H1 (cell line): ENCODE measurements around the gene PARD6B. TPM values are rescaled to one million over a fixed set of nuclear protein-coding genes. Genes with fewer than 3 reads are reported as not detected.

Experiments
- CTCF ChIA-PET: fragments of 300-600 bp; sonication (Branson Sonifier 250); formaldehyde crosslinking; loops from one replicate; lab custom pipeline; 2021; ENCODE audit not compliant: partially characterized antibody; lab: Charles Lee
- POLR2A ChIA-PET: fragments of 300-600 bp; sonication (Branson Sonifier 250); formaldehyde crosslinking; loops from one replicate; lab custom pipeline; 2021; ENCODE audit warnings: inconsistent platforms; ENCODE audit not compliant: partially characterized antibody; lab: Charles Lee
- DNase-seq, 2 experiments: peaks; one replicate each; pipeline versions ENCODE4 v3.0.0 to v3.0.0-alpha.2; 2010 to 2022; ENCODE audit warnings: low spot score in 2 of 2, low read depth in 1 of 2, mixed read lengths in 1 of 2
- FAIRE-seq: peaks from 2 replicates; lab custom pipeline; 2011; peaks lifted over from hg19 to GRCh38; lab: Jason Lieb, UNC
- H2AFZ ChIP-seq: 2 replicates; pipeline ENCODE4 v1.8.1; 2012; ENCODE audit warnings: low read length, inconsistent platforms
- H2AK5ac ChIP-seq: 2 replicates; pipeline ENCODE4 v1.6.1; 2013; ENCODE audit warnings: low read depth, low read length
- H2BK120ac ChIP-seq: replicated peaks from 2 replicates; pipeline ENCODE3; 2013; ENCODE audit warnings: low read depth, low read length, inconsistent platforms
- H2BK12ac ChIP-seq: 2 replicates; pipeline ENCODE4 v1.6.1; 2013; ENCODE audit warnings: low read depth, low read length
- H2BK15ac ChIP-seq: 2 replicates; pipeline ENCODE4 v1.6.1; 2013; ENCODE audit warnings: low read length
- H2BK20ac ChIP-seq: 2 replicates; pipeline ENCODE4 v1.6.1; 2013; ENCODE audit warnings: low read length
- H2BK5ac ChIP-seq: 2 replicates; pipeline ENCODE4 v1.6.1; 2013; ENCODE audit warnings: low read depth, low read length
- H3K14ac ChIP-seq: 2 replicates; pipeline ENCODE4 v1.6.1; 2013; ENCODE audit warnings: inconsistent platforms; ENCODE audit not compliant: insufficient read length
- H3K18ac ChIP-seq: 2 replicates; pipeline ENCODE4 v1.6.1; 2013; ENCODE audit warnings: low read length; ENCODE audit errors: extremely low read depth
- H3K23ac ChIP-seq: 2 replicates; pipeline ENCODE4 v1.6.1; 2013; ENCODE audit warnings: inconsistent platforms; ENCODE audit not compliant: insufficient read length
- H3K23me2 ChIP-seq: 2 replicates; pipeline ENCODE4 v1.6.1; 2013; ENCODE audit warnings: low read depth, low read length
- H3K27ac ChIP-seq: 2 replicates; pipeline ENCODE4 v1.6.1; 2011; ENCODE audit warnings: low read depth, low read length, inconsistent platforms
- H3K27me3 ChIP-seq, 4 experiments: replicated peaks in 1 of 4; 1 replicate in 1 of 4; 2 replicates in 3 of 4; pipeline versions ENCODE4 v1.6.1 to v1.8.1; 2011 to 2013; ENCODE audit warnings: low read length in 3 of 4, mild to moderate bottlenecking in 3 of 4, inconsistent platforms in 2 of 4, mixed read lengths in 2 of 4, moderate library complexity in 1 of 4; ENCODE audit not compliant: control insufficient read depth in 3 of 4, insufficient read depth in 3 of 4; ENCODE audit errors: extremely low read depth in 1 of 4
- H3K36me3 ChIP-seq, 4 experiments: 2 replicates each; pipeline versions ENCODE4 v1.6.1 to v1.8.1; 2011 to 2013; ENCODE audit warnings: mild to moderate bottlenecking in 4 of 4, low read length in 3 of 4, moderate library complexity in 2 of 4, control low read depth in 1 of 4, inconsistent platforms in 1 of 4; ENCODE audit not compliant: insufficient read depth in 4 of 4, control insufficient read depth in 2 of 4
- H3K4ac ChIP-seq: replicated peaks from 2 replicates; pipeline ENCODE3; 2013; ENCODE audit warnings: low read length, low read depth, mixed read lengths, inconsistent platforms; ENCODE audit not compliant: insufficient read length
- H3K4me1 ChIP-seq, 4 experiments: replicated peaks in 1 of 4; 1 replicate in 1 of 4; 2 replicates in 3 of 4; pipeline versions ENCODE4 v1.6.1 to v1.8.1; 2011 to 2013; ENCODE audit warnings: low read length in 3 of 4, inconsistent platforms in 2 of 4, mixed read lengths in 1 of 4; ENCODE audit not compliant: insufficient read depth in 4 of 4, control insufficient read depth in 3 of 4
- H3K4me2 ChIP-seq, 2 experiments: 2 replicates each; pipeline versions ENCODE4 v1.6.1 to v1.8.1; 2011 to 2013; ENCODE audit warnings: low read depth in 2 of 2, low read length in 2 of 2, control low read depth in 1 of 2, inconsistent platforms in 1 of 2, mild to moderate bottlenecking in 1 of 2; ENCODE audit not compliant: insufficient read depth in 1 of 2
- H3K4me3 ChIP-seq, 4 experiments: fragments of 200-600, 300-600 bp in 1 of 4; sonication (generic), shearing (Covaris generic), sonication (Bioruptor Twin) in 1 of 4; 2 replicates each; pipeline versions ENCODE4 v1.5.1 to v1.8.1; 2011 to 2016; ENCODE audit warnings: low read length in 4 of 4, low read depth in 3 of 4, control low read depth in 2 of 4, inconsistent platforms in 2 of 4, mild to moderate bottlenecking in 2 of 4, mixed read lengths in 1 of 4, moderate library complexity in 1 of 4; ENCODE audit not compliant: insufficient read depth in 2 of 4; ENCODE audit errors: extremely low read depth in 1 of 4
- H3K56ac ChIP-seq: replicated peaks from 2 replicates; pipeline ENCODE3; 2013; ENCODE audit warnings: low read depth, mild to moderate bottlenecking, mixed read lengths, low read length, inconsistent platforms; ENCODE audit not compliant: insufficient read length
- H3K79me1 ChIP-seq: 2 replicates; pipeline ENCODE4 v1.6.1; 2013; ENCODE audit warnings: low read depth, low read length, control low read depth
- H3K79me2 ChIP-seq, 2 experiments: 2 replicates each; pipeline versions ENCODE4 v1.6.1 to v1.8.1; 2012 to 2013; ENCODE audit warnings: low read length in 2 of 2, mild to moderate bottlenecking in 2 of 2, inconsistent platforms in 1 of 2; ENCODE audit not compliant: insufficient read depth in 2 of 2, control insufficient read depth in 1 of 2
- H3K9ac ChIP-seq, 4 experiments: replicated peaks in 1 of 4; 1 replicate in 1 of 4; 2 replicates in 3 of 4; pipeline versions ENCODE4 v1.6.1 to v1.8.1; 2011 to 2013; ENCODE audit warnings: low read depth in 3 of 4, low read length in 3 of 4, control low read depth in 2 of 4, mild to moderate bottlenecking in 2 of 4, moderate library complexity in 2 of 4, inconsistent platforms in 1 of 4; ENCODE audit errors: extremely low read depth in 1 of 4
- H3K9me3 ChIP-seq, 2 experiments: 2 replicates each; pipeline versions ENCODE4 v1.6.1 to v1.8.1; 2012 to 2013; ENCODE audit warnings: mild to moderate bottlenecking in 2 of 2, moderate library complexity in 2 of 2, control low read depth in 1 of 2, inconsistent platforms in 1 of 2, low read depth in 1 of 2, low read length in 1 of 2, mixed read lengths in 1 of 2; ENCODE audit not compliant: insufficient read depth in 2 of 2
- H4K20me1 ChIP-seq, 2 experiments: replicated peaks in 1 of 2; 2 replicates each; pipeline versions ENCODE3 to v1.8.1; 2011 to 2013; ENCODE audit warnings: inconsistent platforms in 2 of 2, low read length in 2 of 2, mild to moderate bottlenecking in 1 of 2; ENCODE audit not compliant: insufficient read depth in 2 of 2, control insufficient read depth in 1 of 2
- H4K5ac ChIP-seq: 2 replicates; pipeline ENCODE4 v1.6.1; 2013; ENCODE audit warnings: low read length, low read depth, mixed read lengths, inconsistent platforms; ENCODE audit not compliant: insufficient read length
- H4K8ac ChIP-seq: 2 replicates; pipeline ENCODE4 v1.8.0; 2013; ENCODE audit warnings: mild to moderate bottlenecking, moderate library complexity, low read length, inconsistent platforms; ENCODE audit not compliant: insufficient read depth; ENCODE audit errors: extremely low read depth
- H4K91ac ChIP-seq: replicated peaks from 2 replicates; pipeline ENCODE3; 2013; ENCODE audit warnings: low read length, mixed read lengths, inconsistent platforms; ENCODE audit not compliant: insufficient read length
- BCL11A ChIP-seq, 2 experiments: IDR thresholded peaks; one replicate each; pipeline ENCODE4 v1.6.1; 2011; ENCODE audit warnings: low read depth in 2 of 2, low read length in 2 of 2, mild to moderate bottlenecking in 2 of 2
- CEBPB ChIP-seq: IDR thresholded peaks from 2 replicates; pipeline ENCODE4 v1.6.1; 2012; ENCODE audit warnings: low read depth, low read length
- EGR1 ChIP-seq: IDR thresholded peaks from 2 replicates; pipeline ENCODE4 v1.6.1; 2011; ENCODE audit warnings: low read depth, low read length, borderline replicate concordance
- GTF2F1 ChIP-seq: IDR thresholded peaks from 2 replicates; pipeline ENCODE4 v1.6.1; 2012; ENCODE audit warnings: low read depth, low read length, improper control_type of control experiment, borderline replicate concordance
- HDAC2 ChIP-seq, 2 experiments: fragments of 300-600 bp in 1 of 2; sonication (generic) in 1 of 2; IDR thresholded peaks; 2 replicates each; pipeline ENCODE4 v1.6.1; 2011 to 2012; ENCODE audit warnings: low read depth in 2 of 2, low read length in 2 of 2, mild to moderate bottlenecking in 2 of 2, moderate library complexity in 2 of 2, borderline replicate concordance in 1 of 2, inconsistent platforms in 1 of 2
- PHF8 ChIP-seq: fragments of 200-600 bp; sonication (generic); conservative IDR thresholded peaks from 2 replicates; pipeline ENCODE4 v1.7.1; 2012; ENCODE audit warnings: low read depth, mild to moderate bottlenecking, inconsistent platforms, low read length, moderate library complexity
- POLR2A ChIP-seq, 2 experiments: IDR thresholded peaks; 1 replicate in 1 of 2; 2 replicates in 1 of 2; pipeline ENCODE4 v1.6.1; 2011; ENCODE audit warnings: low read depth in 2 of 2, low read length in 2 of 2, mild to moderate bottlenecking in 2 of 2; ENCODE audit errors: control extremely low read depth in 1 of 2
- RBBP5 ChIP-seq: IDR thresholded peaks from 2 replicates; pipeline ENCODE4 v1.7.1; 2012; ENCODE audit warnings: low read depth, mild to moderate bottlenecking, inconsistent platforms, low read length, moderate library complexity, borderline replicate concordance
- SP1 ChIP-seq: IDR thresholded peaks from 2 replicates; pipeline ENCODE4 v1.6.1; 2011; ENCODE audit warnings: low read depth, low read length
- TAF1 ChIP-seq: IDR thresholded peaks from 2 replicates; pipeline ENCODE4 v1.6.1; 2011; ENCODE audit warnings: mild to moderate bottlenecking, low read depth, low read length
- TBP ChIP-seq: IDR thresholded peaks from 2 replicates; pipeline ENCODE4 v1.6.1; 2011; ENCODE audit warnings: low read depth, low read length, improper control_type of control experiment
- ZNF274 ChIP-seq: IDR thresholded peaks from 2 replicates; pipeline ENCODE4 v1.7.0; 2012; ENCODE audit warnings: low read length, borderline replicate concordance; ENCODE audit errors: extremely low read depth
- WGBS, 2 experiments: shearing (Covaris generic) in 1 of 2; methylation state at CpG; one replicate each; pipeline versions ENCODE4 v1.1.6 to v1.1.7; 2013 to 2015; ENCODE audit warnings: low lambda C conversion rate in 2 of 2, mixed read lengths in 2 of 2, inconsistent platforms in 1 of 2, low coverage in 1 of 2, missing lambda C conversion rate in 1 of 2; ENCODE audit not compliant: insufficient replicate concordance in 2 of 2, insufficient coverage in 1 of 2, insufficient read length in 1 of 2; ENCODE audit errors: extremely low coverage in 1 of 2, missing lambda C conversion rate in 1 of 2; 5-methylcytosine and 5-hydroxymethylcytosine counted together
- polyA plus RNA-seq, 7 experiments: library from polyadenylated mRNA; depleted of rRNA in 3 of 7; stranded (reverse) in 5 of 7; unstranded in 2 of 7; fragments of >200 nt in 5 of 7; fragments of 200-250 nt in 2 of 7; gene quantifications; 1 replicate in 5 of 7; 2 replicates in 1 of 7; 4 replicates in 1 of 7; pipeline versions ENCODE4 v1.2.1 to v1.2.3, GENCODE V29; 2011 to 2013; ENCODE audit warnings: missing spikeins in 2 of 7, mixed read lengths in 2 of 7
- total RNA-seq: library from RNA; stranded (reverse); fragmentation: NEBNext Ultra II Directional; extraction: Animal tissue kit (Norgen Biotek cat#: 25700); gene quantifications from 2 replicates; pipeline ENCODE4 v1.2.1, GENCODE V29; 2021
- TF ChIP-seq, protein P1 (sequence below): IDR thresholded peaks from 2 replicates; pipeline ENCODE4 v1.6.1; 2012; ENCODE audit warnings: inconsistent platforms
- TF ChIP-seq, protein P2 (sequence below): IDR thresholded peaks from 2 replicates; pipeline ENCODE4 v1.6.1; 2011; ENCODE audit warnings: low read depth, mild to moderate bottlenecking, low read length; ENCODE audit not compliant: insufficient read depth

The PARD6B gene
- total and polyA plus RNA-seq, 2 of the 8 experiments (the other 6 are each of a cell fraction or from before 2014, with no cell fraction given) = 5.2 to 34.1 TPM

DNA sequence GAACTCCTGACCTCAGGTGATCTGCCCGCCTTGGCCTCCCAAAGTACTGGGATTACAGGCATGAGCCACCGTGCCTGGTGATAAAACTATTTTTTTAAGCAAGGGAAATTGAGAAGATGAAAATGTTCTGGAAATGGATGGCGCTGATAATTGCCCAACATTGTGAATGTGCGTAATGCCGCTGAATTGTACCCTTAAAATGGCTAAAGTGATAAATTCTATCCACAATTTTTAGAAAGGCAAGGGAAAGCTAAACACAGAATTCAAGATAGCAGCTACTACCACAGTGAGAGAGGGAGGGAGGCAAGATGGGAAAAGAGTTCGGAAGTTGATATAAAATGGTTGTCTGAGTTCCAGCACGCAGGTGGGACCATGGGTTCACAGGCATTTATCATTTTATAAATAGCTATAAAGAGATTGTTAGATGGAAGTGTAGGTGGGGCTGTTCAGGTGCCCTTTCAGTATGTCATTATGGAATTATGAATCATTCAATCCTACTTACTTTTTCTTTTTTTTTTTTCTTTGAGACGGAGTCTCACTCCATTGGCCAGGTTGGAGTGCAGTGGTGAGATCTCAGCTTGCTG lies 48.3 kb upstream of the PARD6B start:
- Histone ChIP-seq H3K4me2 (no peak overlapping the region), H3K9me3 (no peaks in the 10 kb centered on the region), H3K4me1 (peaks cover 0 to 2% (median 0%) of the 10 kb centered on the region in 4 experiments; a peak in 2 of 7 replicates), H3K79me2 (no peaks in the 10 kb centered on the region), H3K27ac (no peak overlapping the region), H3K14ac (no peak overlapping the region), H3K23me2 (no peaks in the 10 kb centered on the region), H2BK120ac (no peak overlapping the region), H4K20me1 (no peaks in the 10 kb centered on the region), H2BK20ac (no peak overlapping the region), H3K9ac (no peak overlapping the region), H4K8ac (no peak overlapping the region), H3K4me3 (no peak overlapping the region), H4K5ac (no peak overlapping the region), H2BK12ac (no peak overlapping the region), H3K23ac (no peak overlapping the region), H2AK5ac (no peak overlapping the region), H2BK15ac (no peak overlapping the region), H4K91ac (no peak overlapping the region), H2AFZ (no peak overlapping the region), H3K36me3 (no peaks in the 10 kb centered on the region), H3K4ac (no peak overlapping the region), H3K27me3 (no peaks in the 10 kb centered on the region), H3K56ac (no peak overlapping the region), H3K79me1 (no peaks in the 10 kb centered on the region), H3K18ac (no peak overlapping the region), H2BK5ac (no peak overlapping the region)
- FAIRE-seq (no peak), DNase-seq (no peak)
- POLR2A ChIA-PET = no interaction called here
- CTCF ChIA-PET = interaction anchor here (0.7 to 1.0 kb wide), 5 partner anchors 11 to 67 kb away, joined by 3 to 6 read pairs (median 3); no protein-coding TSS in a partner anchor
- WGBS, 2 experiments = 95% methylated on average over 8 of the region's 8 CpGs; no CpG with 5 or more reads in 1 of the 2 experiments
- TF ChIP-seq CEBPB (no peak), EGR1 (no peak), PHF8 (no peak), SP1 (no peak), HDAC2 (IDR thresholded peaks at IDR 0.05; ENCODE audit: borderline replicate concordance in 1 of 2, low read depth in 2 of 2, low read length in 2 of 2) (no peak), GTF2F1 (no peak), POLR2A (IDR thresholded peaks at IDR 0.05; ENCODE audit: control extremely low read depth in 1 of 2, low read depth in 2 of 2, low read length in 2 of 2) (no peak), TAF1 (no peak), TBP (no peak), BCL11A (IDR thresholded peaks at IDR 0.05; ENCODE audit: low read depth in 2 of 2, low read length in 2 of 2) (no peak), ZNF274 (no peak), RBBP5 (no peak)
- TF ChIP-seq, protein P1, sequence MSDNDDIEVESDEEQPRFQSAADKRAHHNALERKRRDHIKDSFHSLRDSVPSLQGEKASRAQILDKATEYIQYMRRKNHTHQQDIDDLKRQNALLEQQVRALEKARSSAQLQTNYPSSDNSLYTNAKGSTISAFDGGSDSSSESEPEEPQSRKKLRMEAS = no peak
- TF ChIP-seq, protein P2, sequence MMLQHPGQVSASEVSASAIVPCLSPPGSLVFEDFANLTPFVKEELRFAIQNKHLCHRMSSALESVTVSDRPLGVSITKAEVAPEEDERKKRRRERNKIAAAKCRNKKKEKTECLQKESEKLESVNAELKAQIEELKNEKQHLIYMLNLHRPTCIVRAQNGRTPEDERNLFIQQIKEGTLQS = no peak
